Measurements from ENCODE around the gene RECK.
"Not testable (repeated sequence)": the region's sequence is repeated elsewhere in the genome, so short reads cannot be mapped to it uniquely, and the experiment has no call there.

RECK gene

DNA sequence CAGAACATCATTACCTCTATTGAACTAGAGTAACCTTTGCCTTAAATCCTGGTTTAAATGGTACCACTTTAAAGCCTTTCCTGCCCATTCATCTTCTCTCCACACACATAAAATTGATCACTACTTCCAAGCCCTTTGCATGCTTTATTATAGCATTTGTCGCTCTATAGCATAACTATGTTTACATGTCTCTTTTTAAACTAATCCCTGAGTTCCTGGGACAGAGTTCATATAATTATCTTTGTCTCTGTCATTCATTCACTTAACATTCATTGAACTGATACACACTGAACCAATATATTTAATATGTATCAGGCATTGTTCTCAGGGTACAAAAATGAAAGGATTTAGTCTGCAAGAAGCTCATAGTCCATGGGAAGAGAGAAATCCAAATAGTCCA lies 37.3 kb downstream of the RECK start:
- DNase-seq, result no peak

DNA sequence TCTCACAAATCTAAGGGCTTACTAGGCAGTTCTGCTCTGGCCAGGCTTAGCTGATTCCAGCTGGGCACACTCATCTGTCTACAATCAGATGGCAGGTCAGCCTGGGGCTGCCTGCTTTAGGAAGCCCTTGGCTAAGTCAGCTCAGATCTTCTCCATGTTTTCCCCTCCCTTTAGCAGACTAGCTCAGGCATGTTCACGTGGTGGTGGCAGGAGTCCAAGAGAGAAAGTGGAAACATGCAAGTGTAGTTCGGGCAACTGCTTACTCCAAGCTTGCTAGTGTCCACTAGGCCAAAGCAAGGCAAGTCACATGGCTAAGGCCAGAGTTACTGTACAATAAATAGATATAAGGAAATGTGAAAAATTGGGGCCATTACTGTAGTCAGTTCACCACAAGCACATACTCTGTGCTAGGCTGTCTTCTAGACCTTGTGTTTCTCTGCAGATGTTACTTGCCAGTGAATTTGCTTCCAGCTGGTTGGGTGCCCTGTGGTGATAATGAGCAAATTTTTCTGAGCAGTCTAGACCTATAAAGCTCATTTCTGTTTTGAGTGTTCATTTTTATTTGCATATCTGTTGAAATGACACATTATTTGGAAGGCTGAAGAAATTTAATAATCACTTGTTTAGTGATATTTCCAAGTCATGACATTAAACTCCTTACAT lies 38.3 kb downstream of the RECK start:
- DNase-seq, result no peak

DNA sequence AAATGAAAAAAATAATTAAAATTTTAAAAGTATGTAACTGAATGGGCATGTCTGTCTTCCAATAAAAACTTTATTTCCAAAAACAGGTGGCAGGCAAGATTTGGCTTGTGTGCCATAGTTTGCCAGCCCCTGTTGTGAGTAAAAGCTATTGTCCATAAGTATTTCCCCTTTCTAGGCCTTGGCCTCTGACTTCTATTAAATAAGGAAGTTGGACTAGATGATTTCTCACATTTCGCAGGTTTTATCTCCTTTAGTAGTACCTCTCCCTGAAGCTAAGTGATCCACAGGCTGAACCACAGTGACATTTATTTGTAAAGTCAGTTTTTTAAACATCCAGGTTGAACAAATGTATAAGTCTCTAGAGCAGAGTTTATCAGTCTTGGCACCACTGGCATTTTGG lies 41.3 kb downstream of the RECK start:
- DNase-seq, result no peak

DNA sequence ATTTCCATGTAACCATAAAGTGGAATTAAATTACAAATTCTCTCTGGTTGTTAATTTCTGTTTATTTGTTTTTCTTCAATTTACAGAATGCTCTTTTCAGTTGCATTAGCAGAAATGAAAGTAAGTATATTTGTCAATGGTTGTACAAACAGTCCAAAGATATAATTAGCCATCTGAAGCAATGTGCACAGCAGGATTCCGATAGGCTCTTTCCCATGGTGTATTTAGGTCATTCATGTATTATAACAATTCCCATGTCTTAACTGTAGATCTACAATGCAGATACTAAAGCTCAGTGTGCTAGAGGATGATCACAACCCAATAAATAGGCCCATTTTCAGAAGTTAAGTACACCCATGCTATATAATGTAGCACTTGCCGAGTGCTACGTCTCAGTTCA lies 43.8 kb downstream of the RECK start:
- no peak for DNase-seq

DNA sequence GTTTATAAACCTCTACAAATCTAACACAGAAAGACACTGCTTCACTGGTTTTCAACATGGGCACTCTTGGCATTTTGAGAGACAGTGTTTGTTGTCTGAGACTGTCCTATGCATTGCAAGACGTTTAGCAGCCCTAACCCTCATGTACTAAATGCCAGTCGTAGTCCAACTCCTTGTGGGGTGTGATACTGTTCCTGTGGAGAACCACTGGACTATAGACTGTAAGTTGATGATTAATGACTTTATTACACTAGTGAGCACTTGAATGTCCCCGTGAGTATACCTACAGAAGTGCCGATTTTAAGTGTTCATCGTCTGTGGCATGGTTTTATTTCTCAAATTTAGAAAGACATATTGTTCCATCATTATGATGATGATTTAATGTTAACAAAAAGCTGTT lies 46.2 kb downstream of the RECK start:
- no peak for DNase-seq

DNA sequence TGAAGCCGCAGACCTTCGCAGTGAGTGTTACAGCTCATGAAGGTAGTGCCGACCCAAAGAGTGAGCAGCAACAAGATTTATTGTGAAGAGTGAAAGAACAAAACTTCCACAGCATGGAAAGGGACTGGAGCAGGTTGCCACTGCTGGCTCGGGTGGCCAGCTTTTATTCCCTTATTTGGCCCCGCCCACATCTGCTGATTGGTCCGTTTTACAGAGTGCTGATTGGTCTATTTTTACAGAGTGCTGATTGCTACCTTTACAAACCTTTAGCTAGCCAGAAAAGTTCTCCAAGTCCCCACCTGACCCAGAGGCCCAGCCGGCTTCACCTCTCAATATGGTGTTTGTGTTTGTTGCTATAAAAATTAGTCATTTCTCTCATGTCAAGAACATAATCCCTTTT lies 49.7 kb downstream of the RECK start:
- DNase-seq, result no peak

DNA sequence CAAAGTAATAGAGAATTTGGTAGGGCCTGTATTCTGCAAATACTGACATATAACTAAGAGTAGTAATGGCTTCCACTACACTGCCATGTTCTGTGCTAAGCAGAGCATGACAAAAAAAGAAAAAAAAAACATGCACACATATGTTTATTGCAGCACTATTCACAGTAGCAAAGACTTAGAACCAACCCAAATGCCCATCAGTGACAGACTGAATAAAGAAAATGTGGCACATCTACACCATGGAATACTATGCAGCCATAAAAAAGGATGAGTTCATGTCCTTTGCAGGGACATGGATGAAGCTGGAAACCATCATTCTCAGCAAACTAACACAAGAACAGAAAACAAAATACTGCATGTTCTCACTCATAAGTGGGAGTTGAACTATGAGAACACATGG lies 50.3 kb downstream of the RECK start:
- DNase-seq, result not testable (repeated sequence)

DNA sequence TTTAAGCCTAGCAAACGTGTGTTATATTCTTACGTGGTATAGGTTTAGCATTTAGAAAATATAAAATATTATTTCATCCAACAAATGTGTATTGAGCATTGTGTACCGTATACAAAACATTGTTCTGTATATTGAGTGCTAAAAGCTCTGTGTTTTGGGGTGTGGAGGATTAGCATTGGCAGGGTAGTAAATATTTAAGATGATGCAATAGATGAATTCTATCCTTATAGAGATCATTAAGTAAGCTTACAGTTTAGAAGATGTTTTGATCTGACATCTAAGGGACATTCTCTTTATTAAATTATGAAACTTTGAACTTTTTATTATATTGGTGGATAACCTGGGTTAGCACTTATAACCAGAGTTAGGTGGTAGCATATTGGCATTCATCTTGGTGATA lies 51.3 kb downstream of the RECK start:
- no peak for DNase-seq

DNA sequence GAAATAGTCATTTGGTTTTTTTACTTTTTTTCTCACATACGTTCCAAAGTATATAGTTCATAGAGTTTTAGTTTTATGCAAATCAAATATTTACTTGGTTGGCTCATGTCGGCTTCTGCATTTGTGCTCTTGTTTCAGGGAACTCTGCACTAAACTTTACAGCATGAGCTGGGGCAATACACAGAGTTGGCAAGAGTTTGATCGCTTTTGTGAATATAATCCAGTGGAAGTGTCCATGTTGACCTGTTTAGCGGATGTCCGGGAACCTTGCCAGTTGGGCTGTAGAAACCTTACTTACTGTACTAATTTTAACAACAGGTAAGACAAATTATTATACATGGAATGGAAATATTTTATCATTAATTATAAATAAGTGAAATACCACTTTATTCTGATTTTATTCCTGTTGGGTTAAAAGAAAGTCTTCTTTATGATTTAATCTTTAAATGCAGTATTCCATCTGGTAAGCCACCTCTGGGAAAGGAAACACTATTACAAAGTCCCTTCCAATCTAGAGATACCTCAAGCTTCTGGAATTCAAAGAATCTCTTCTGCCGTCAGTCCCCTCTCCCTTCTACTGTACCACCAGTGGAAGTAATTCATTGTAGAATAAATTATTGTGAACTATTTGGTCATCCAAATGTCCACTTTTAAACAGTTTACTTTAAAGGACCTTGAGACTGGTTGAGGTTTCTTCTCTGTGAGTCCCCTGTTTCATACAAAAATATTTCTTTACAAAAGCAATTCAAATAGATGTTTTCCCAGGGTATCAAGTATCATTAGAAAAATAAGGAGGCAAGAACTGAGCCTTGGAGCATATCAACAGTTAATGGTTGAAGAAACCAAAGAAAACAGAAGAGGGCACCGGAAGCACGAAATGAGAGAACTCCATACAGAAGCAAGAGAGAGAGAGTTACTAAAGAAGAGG lies 54.6 kb downstream of the RECK start:
- no peak for DNase-seq

DNA sequence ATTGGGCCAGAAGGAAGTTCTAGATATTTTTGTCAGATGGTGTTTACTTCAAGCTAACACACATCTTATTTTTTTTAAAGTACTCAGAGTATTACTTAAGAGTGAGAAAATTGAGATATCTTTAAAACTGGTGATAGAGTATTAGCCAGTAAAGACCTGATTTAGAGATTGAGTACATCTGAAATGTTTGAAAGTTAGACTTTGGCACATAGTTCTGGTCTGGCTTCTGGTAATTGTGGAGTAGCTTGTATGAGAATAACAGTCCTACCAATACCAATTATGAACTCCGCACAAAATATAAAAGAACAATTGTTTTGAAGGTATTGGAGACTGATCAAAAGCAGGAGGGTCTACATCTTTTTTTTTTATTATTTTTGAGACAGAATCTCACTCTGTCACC lies 55.3 kb downstream of the RECK start:
- no peak for DNase-seq

DNA sequence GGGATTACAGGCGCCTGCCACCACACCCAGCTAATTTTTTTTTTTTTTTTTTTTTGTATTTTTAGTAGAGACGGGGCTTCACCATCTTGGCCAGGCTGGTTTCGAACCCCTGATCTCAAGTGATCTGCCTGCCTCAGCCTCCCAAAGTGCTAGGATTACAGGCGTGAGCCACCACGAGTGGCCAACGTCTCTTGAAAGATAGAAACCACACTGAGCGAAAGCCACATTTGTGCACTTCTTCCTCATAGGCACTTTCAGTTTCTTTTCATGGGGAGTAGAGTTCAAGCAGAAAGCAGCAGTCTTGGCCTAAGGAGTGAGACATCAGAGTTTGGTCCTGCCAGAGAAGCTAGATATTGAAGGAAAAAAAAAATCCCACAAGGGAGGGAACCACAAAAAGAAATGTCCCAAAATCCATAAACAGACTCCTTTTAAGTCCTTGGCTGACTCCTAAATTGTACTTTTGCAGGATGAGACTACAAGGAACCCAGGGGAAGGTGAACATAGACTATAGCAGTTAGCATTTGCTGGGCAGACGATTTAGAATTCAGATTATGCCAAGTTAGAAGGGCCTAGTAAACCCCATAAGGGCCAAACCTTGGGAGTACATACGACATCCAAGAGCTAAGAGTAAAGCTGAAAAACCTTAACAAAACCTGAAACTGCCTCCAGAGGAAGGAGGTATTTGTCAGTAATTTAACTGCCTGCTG lies 55.9 kb downstream of the RECK start:
- DNase-seq, result no peak

DNA sequence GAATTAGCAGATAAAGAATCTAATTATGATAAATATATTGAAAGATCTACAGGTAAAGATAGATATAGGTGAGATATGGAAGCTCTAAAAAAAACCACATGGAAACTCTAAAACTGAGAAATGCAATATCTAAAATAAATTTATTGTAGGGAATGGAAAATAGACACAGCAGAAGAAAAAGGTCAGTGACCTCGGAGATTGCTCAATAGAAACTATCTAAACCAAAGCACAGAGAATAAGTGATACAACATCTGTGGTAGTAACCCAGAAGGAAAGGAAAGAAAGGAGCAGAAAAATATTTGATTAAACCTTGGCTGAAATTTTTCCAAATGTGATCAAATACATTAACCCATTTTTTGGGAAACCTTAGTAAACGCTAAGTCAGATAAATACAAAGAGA lies 56.7 kb downstream of the RECK start:
- DNase-seq, result no peak

DNA sequence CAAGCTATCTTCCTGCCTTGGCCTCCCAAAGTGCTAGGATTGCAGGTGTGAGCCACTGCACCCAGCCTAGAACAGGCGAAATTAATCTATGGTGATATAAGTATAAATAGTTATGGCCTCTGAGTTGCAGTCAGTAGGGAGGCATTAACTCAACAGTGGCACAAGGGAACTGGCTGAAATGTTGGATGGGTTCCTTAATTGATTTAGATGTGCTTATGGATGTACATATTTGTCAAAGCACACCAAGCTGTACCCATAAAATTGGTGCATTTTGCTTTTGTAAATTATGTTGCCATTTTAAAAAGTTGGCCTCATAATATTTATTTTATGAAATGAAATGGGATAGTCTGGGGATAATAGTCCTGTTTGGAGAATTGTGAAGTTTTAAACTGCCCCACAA lies 63.0 kb downstream of the RECK start:
- no peak for DNase-seq

DNA sequence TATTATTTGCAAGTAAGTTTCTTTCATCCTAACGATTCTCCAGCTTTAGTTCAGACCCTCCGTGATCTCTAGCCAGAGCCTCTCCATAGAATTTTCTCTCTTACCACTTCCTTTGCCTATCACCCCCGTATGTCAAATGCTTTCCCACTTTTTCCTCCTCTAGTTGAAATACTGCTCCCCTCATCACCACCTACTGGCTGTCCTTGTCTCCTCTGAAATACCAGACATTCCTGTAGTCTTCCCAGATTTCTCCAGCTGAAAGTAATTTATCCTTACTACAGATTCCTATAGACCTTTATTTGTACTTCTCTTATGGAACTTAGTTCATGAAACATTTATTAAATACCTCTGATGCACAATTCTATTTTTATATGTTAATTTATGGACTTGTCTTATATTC lies 63.8 kb downstream of the RECK start:
- DNase-seq, result no peak

DNA sequence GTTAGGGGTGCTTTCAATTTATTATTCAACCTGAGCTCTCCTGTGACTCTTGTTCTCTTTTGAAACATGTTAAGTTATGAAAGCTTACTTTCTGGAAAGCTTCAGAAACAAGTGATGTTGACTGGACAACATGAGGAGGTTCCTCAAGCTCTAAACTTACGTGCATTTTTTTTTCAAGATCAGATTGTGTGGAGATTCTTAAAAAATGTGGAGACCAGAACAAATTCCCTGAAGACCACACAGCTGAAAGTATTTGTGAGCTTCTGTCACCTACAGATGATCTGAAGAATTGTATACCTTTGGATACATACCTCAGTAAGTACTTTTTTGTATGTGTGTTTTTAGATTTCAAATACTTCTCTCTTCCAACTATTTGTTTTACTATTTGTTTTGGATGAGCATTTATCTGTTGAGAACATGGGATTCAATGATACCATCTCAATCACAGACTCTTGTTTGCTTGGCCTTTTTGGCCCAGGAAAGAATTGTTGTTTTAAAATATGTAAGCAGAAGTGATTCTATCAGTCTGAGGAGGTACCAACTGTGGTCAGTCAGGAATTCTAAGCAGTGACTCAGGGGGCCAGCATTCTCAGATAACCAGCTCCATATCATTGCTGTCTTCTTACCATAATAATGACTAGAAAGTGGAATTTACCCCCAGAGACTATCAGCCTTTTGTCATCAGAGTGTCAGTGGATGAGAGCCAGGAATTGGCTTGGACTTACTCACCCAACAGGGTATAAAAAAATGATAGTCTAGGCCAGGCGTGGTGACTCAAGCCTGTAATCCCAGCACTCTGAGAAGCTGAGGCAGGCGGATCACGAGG lies 65.4 kb downstream of the RECK start:
- DNase-seq, result no peak

DNA sequence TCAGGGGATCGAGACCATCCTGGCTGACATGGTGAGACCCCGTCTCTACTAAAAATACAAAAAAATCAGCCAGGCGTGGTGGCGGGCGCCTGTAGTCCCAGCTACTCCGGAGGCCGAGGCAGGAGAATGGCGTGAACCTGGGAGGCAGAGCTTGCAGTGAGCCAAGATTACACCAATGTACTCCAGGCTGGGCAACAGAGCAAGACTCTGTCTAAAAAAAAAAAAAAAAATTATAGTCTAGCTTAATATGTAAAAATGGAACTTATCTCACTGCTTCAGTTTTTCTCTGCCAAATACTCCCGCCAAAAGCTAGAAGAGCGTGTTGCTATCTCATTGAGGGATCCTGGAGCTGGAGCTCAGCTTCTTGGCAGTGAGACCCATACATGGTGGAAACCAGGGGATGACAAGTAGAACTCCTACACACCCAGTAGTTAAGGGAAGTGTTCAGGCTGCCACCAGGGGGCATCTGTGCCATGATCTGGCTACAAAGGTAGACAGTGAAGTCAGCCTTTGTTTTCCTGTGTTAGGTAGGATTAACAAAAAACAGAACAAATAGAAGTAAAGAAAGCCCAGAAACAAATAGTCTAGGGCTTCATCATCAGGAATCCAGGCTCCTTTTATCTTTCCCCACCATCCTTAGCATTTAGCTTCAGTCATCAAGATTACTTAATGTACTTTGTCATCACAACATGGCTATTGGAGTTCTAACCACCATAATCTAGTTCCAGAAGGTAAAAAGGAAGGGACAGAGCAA lies 66.2 kb downstream of the RECK start:
- DNase-seq, result peak; percentile 72 to 83 (median 76)

DNA sequence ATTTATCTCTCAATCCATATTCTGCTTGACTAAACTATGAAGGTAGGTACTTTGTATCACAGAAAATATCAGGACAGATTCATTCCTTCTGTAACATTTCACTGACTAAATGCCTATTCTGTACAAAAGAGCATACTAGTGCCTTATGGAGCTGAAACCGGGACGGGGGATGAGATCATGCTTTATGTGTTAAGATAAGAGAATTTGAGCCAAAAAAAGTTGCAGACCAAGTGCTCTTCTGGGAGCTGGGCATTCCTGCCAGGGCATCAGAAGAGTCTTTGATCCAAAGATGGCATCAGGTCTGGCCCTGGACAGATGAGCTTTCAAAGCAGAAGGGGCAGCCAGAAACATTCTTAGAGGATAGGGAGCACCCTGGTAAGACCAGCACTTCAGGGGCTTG lies 72.4 kb downstream of the RECK start:
- no peak for DNase-seq

DNA sequence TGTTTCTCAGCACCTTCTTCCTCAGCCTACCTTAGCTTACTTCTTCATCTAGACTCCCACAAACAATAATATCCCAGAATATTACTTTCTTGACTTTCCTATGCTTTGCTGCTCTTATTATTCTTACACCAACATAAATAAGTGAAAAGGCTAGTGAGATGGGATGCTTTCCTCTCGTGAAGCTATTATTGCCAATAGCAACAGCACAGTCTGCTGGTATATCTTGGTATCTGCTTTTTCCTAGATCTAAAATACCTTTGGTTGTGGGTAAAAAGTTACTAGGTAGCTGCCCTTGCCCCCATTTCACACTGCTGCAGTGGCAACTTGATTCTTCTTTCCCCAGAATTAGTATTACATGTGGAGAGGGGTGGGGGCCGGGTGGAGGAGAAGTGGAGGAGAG lies 73.7 kb downstream of the RECK start:
- no peak for DNase-seq

DNA sequence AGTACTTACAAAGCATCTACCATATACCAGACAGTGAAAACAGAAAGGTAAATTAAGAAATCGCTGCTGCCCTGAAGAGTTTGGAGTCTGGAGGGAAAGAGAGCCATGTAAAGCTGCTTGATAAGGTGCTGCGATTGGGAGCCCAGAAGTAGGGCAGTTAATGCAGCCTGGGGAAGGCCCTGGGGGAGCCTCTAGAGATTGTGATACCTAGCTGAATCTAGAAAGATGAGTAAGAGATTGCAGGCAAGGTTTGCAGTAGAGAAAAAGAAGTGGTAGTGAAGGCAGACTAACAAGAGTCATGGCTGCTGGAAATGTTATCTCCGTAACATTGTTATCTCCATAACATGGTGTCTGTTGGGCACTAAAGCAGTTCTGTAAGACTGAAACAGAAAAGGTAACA lies 75.8 kb downstream of the RECK start:
- DNase-seq, result no peak

DNA sequence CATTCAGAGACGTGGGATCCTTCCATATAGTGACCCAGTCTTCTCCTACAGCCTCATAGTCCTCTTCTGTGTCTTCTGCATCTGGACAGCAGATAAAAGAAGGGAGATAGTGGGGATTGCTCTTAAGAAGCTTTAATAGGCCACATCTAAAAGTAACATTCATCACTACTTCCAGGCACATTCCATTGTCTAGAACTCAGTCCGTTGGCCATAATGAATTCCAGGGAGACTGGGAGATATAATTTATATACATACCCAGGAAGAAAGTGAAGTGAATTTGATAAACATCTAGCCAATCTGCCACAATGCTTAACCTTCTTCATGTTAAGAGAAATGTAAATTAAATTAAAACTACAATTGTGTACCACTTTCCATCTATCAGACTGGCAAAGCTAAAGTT lies 77.3 kb downstream of the RECK start:
- no peak for DNase-seq

DNA sequence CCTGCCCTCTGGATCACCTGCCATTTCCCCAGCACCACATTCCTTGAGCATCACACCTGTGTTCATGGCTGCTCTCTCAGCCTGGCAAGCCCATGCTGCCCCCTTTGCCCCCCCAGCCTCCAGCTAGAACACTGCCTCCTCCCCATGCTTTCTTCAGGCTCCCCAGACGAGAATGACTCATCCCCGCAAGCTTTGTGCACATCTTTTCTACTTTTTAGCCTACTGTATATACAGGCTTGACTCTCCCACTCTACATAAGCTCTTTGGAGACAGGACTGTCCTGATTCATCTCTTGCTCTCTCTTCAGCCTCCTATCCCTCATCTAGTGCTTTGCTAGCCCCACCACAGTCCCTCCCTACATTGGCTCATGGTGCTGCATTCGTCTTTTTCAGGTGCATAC lies 79.9 kb downstream of the RECK start:
- DNase-seq, result no peak

DNA sequence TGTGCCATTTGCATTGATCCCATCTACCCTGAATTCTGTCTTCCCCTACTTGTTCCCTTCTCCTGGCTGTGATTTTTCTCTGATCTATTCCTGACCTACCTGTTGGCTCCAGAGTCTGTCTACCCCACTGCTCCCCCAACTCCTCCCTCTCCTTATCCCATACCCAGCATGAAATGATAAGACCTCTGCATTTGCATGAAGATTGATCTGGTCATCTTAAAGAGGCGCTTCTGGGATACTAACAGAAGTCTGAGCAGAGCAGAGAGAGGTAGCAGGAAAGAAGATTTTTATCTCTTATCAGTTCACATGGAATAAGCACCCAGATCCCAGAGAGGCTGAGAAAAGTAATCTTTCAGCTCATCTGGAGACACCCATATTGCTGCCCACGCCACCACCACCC lies 81.5 kb downstream of the RECK start:
- no peak for DNase-seq
